ENCODE data around the gene ZC3HAV1L.

ZC3HAV1L gene

DNA sequence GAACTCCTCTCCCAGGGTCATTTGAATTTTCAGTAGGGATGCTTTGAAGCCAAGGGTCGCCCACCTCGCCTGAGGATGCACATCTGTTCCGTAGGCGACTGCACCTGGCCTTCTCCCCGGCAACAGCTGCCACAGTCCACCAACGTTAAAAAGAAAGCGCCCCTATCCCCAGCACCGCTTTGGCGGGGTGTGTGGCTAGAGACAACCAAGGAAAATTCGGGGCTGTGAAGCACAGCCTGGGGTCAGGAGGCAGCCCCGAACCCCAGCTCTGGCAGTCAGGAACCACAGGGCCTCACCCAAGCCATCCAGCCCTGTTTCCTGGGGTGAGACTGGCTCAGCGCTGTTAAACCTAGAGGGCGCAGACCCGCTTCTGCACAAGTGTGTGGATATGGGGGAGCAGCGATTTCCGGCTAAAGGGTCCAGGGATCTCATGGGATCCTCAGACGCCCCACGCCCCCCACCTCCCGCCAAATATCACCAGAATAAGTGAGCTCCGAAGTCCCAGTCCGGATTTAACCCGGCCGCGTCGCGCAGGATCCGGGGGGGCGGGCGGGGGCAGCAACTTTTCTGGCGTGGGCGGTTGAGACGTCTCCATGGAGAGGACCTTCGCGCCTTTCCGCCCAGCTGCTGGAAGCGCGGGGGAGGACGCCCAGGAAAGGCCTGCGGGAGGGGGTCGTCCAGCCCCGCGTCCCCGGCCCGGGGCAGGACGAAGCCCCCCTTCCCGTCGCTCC, 822 bp downstream of the ZC3HAV1L start:
- TF ChIP-seq, protein P1, sequence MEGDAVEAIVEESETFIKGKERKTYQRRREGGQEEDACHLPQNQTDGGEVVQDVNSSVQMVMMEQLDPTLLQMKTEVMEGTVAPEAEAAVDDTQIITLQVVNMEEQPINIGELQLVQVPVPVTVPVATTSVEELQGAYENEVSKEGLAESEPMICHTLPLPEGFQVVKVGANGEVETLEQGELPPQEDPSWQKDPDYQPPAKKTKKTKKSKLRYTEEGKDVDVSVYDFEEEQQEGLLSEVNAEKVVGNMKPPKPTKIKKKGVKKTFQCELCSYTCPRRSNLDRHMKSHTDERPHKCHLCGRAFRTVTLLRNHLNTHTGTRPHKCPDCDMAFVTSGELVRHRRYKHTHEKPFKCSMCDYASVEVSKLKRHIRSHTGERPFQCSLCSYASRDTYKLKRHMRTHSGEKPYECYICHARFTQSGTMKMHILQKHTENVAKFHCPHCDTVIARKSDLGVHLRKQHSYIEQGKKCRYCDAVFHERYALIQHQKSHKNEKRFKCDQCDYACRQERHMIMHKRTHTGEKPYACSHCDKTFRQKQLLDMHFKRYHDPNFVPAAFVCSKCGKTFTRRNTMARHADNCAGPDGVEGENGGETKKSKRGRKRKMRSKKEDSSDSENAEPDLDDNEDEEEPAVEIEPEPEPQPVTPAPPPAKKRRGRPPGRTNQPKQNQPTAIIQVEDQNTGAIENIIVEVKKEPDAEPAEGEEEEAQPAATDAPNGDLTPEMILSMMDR (IDR thresholded peaks at IDR 0.05; ENCODE audit: insufficient read depth, low read length): no peak
- TF ChIP-seq, protein P2, sequence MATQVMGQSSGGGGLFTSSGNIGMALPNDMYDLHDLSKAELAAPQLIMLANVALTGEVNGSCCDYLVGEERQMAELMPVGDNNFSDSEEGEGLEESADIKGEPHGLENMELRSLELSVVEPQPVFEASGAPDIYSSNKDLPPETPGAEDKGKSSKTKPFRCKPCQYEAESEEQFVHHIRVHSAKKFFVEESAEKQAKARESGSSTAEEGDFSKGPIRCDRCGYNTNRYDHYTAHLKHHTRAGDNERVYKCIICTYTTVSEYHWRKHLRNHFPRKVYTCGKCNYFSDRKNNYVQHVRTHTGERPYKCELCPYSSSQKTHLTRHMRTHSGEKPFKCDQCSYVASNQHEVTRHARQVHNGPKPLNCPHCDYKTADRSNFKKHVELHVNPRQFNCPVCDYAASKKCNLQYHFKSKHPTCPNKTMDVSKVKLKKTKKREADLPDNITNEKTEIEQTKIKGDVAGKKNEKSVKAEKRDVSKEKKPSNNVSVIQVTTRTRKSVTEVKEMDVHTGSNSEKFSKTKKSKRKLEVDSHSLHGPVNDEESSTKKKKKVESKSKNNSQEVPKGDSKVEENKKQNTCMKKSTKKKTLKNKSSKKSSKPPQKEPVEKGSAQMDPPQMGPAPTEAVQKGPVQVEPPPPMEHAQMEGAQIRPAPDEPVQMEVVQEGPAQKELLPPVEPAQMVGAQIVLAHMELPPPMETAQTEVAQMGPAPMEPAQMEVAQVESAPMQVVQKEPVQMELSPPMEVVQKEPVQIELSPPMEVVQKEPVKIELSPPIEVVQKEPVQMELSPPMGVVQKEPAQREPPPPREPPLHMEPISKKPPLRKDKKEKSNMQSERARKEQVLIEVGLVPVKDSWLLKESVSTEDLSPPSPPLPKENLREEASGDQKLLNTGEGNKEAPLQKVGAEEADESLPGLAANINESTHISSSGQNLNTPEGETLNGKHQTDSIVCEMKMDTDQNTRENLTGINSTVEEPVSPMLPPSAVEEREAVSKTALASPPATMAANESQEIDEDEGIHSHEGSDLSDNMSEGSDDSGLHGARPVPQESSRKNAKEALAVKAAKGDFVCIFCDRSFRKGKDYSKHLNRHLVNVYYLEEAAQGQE (IDR thresholded peaks at IDR 0.05; ENCODE audit: insufficient replicate concordance, low read depth): no peak
- TF ChIP-seq GABPA (IDR thresholded peaks at IDR 0.05; ENCODE audit: low read depth) (no peak), POLR2AphosphoS5 (IDR thresholded peaks at IDR 0.05; ENCODE audit: low read depth) (no peak), SPI1 (IDR thresholded peaks at IDR 0.05; ENCODE audit: borderline replicate concordance, low read depth) (no peak)
- peak overlapping the region; percentile 40 for H3K4me3 ChIP-seq (replicated peaks; ENCODE audit: insufficient read depth, low read length)

DNA sequence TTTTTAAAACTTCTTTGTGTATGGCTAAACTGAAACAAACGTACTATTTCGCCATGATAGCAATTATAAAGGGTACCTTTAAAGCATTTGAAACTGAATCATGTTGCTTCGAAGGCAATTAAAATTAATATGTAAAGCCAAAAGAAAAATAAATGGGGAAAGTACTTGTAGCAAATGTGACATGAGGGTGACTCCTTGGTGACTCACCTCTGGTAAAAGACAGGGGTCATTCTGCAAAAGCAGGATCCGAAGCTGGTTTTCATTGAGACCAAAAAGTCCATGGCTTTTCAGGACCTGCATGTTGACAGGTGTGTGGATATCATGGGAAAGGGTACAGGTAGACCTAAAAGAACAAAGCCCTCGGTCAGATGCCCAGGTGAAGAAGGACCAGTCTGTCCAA, 1.5 kb downstream of the ZC3HAV1L start:
- no peak overlapping the region for H3K4me3 ChIP-seq (replicated peaks; ENCODE audit: insufficient read depth, low read length)
- DNase-seq (ENCODE audit: low read depth in 1 of 2, low spot score in 1 of 2): no peak

More for the DNA sequence above, 822 bp downstream of the ZC3HAV1L start:
- Histone ChIP-seq H3K27ac (replicated peaks) (no peak overlapping the region), H3K27me3 (ENCODE audit: insufficient read depth, poor library complexity, severe bottlenecking) (peaks cover 7% of the 10 kb centered on the region)
- no peak for DNase-seq (ENCODE audit: low read depth in 1 of 2, low spot score in 1 of 2)

DNA sequence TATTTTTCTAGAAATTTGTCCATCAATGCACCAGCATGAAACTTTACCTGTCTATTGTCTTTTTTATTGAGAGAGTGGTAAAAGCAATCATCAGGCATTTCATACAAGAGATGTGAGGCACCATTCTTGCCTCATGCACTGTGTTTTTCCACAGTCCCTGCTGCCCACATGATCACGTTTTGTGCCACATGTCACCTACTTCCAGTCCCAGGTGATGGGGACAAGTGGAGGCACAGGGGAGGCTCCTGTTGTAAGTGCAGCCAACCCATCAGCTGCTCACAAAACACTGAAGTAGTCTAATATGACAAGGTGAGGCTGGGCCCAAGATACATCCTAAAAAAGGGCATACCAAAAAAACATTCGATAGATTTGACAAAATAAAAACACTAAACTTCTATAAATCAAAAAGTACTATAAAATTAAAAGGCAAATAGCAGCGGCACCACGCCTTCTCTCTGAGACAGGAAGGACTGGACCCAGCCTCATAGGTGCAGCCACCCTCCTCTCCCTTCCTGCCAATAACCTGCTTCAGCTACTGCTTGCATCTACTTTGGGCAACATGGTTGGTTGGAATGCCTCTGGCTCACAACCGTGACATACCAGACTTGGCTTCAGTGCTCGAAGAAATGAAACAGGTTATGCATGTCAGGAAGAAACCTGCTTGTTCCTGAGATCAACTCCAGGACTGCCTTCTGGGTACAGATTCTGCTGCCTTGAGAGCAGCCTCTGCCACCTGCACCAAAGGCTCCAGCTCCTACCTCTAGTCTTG, 2.3 kb downstream of the ZC3HAV1L start:
- H3K4me3 ChIP-seq (replicated peaks; ENCODE audit: insufficient read depth, low read length): no peak overlapping the region
- peaks cover 7% of the 10 kb centered on the region for H3K27me3 ChIP-seq (ENCODE audit: insufficient read depth, poor library complexity, severe bottlenecking)
- no peak overlapping the region for H3K27ac ChIP-seq (replicated peaks)
- TF ChIP-seq, protein P2 (IDR thresholded peaks at IDR 0.05; ENCODE audit: insufficient replicate concordance, low read depth): no peak
- TF ChIP-seq, protein P1 (IDR thresholded peaks at IDR 0.05; ENCODE audit: insufficient read depth, low read length): no peak
- TF ChIP-seq POLR2AphosphoS5 (IDR thresholded peaks at IDR 0.05; ENCODE audit: low read depth) (no peak), SPI1 (IDR thresholded peaks at IDR 0.05; ENCODE audit: borderline replicate concordance, low read depth) (no peak), GABPA (IDR thresholded peaks at IDR 0.05; ENCODE audit: low read depth) (no peak)
- DNase-seq (ENCODE audit: low read depth in 1 of 2, low spot score in 1 of 2): no peak

More for the DNA sequence above, 1.5 kb downstream of the ZC3HAV1L start:
- Histone ChIP-seq H3K27me3 (ENCODE audit: insufficient read depth, poor library complexity, severe bottlenecking) (peaks cover 7% of the 10 kb centered on the region), H3K27ac (replicated peaks) (no peak overlapping the region)
- TF ChIP-seq GABPA (IDR thresholded peaks at IDR 0.05; ENCODE audit: low read depth) (no peak), SPI1 (IDR thresholded peaks at IDR 0.05; ENCODE audit: borderline replicate concordance, low read depth) (no peak), POLR2AphosphoS5 (IDR thresholded peaks at IDR 0.05; ENCODE audit: low read depth) (no peak)
- TF ChIP-seq, protein P1 (IDR thresholded peaks at IDR 0.05; ENCODE audit: insufficient read depth, low read length): no peak
- TF ChIP-seq, protein P2 (IDR thresholded peaks at IDR 0.05; ENCODE audit: insufficient replicate concordance, low read depth): no peak

Measured in HL-60 (cell line).